Pulmonary artery endothelial cell (primary cell): ENCODE measurements around the gene MAD1L1. TPM values are rescaled to one million over a fixed set of nuclear protein-coding genes. Genes with fewer than 3 reads are reported as not detected.

Source experiments
- DNase-seq: peaks from one replicate; pipeline ENCODE4 v3.0.0-alpha.2; 2011; ENCODE audit warnings: low read depth, low spot score
- total RNA-seq: library from RNA; depleted of rRNA; stranded (reverse); fragments of >200 nt; gene quantifications from 2 replicates; pipeline ENCODE4 v1.2.3, GENCODE V29; 2014

Gene MAD1L1
- total RNA-seq, 1 donor from 2014 or later: 53.2 TPM

DNA sequence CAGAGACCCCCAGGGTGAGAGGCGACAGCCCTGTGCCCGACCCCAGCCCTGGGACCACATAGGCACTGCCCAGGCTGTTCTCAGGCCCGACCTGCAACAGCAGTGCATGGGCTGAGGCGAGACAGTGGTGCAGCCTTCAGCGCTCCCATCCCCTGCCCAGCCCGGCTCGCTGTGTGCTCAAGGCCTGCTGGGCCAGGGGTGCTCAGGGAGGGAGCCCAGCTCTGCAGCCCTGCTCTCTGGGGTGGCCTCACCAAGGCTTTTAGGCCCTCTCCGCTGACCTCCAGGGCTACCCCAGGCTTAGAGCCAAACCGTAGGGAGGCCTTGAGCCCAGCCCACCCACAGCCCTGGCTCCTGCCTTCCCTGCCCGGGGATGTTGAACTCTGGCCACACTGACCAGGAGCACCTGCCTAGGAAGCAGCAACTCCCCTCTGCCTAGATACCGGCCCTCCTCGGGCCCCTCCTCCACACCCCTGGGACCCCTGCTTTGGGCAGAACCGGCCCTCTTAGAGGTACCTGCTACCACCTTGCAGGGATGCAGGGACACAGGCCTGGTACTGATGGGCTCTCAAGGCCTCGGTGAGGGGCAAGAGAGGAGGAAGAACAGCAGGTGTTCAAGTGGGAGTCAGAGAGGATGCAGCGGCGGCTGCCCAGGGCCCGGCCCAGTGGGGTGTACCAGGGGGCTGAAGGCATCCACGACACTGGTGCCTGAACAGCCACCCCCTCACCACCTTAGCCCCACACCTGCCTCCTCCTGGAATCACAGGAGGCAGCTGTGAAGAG is 331.1 kb downstream of the MAD1L1 start:
- DNase-seq: no peak

GRCh38 chr7:1900847-1901246 is 331.9 kb downstream of the MAD1L1 start:
- no peak for DNase-seq

DNA sequence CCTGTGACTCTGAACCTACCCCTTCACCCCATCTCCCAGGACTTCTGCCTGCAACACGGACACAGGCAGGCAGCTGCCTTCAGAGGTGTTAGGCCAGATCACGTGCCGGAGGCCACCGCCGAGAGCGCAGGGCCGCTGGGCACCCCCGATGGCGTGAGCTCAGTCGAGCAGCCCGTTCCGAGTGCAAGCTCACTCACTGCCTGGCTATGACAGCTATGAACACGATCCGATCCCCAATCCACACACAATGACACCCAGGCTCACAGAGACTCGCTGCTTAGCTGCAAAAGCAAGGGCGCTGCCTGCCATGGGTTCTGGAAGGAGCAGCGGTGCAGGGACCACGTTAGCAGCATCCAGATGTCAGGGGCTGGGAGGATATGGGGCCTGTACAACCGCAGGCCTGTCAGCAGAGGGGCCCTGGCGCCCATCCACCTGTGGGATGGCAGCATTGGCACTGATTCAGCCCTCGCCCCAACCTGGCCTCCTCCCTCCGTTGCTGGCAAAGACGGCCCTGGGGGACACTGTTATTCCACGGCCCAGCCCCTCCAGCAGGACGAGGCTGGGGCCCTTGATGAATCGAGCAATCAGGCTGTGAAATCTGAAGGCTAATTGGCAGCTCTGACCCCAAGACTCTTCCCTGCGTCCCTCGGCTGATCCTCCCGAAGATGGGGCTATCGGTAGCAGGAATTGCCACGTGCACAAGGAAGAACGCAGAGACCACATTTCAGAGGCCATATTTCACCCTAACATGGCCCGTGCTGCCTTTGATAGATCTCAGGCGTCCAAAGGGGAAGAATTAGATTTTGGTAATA is 332.6 kb downstream of the MAD1L1 start:
- DNase-seq: no peak

DNA sequence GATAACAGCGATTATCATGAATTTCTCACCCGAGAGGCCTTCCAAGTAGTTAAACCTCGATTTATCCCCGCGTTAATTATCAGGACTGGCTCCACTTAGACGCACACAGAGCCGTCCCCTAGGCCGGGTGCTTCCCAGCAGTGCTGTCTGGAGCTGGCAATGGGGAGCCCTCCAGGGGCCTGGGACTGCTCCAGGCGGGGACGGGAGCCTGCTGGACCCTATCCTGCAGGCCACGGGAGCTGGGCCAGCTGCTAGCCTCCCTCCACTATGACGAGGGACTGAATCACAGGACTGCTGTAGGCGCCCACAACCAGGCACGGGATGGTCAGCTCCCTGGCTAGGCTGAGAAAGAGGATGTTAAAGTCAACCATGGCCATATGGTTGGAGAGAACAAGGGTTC is 333.5 kb downstream of the MAD1L1 start:
- DNase-seq: no peak

DNA sequence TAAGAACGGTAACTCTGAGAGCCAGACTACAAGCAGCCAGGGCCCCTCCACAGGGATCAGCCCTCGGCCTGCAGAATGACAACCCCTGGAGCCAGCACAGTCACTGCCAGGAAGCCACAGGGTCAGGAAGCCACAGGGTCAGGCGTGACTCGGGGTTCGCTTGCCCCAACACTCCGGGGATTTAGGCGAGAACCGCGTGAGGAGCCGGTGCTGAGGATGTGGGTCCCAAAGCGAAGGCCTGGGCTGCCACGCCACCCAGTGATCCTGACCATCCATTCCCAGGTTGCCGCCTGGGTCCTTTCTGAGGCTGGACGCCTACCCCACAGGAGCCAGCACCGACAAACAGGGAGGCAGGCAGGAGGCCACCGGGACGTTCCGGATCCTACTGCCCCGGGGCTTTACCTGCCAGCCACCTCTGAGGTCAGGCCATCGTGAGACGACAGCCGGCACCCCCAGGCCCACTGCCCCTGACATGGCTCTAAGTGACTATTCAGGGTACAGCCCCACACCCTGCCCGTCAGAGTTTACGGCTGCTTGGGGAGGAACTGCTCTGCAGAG is 334.0 kb downstream of the MAD1L1 start:
- DNase-seq: no peak

DNA sequence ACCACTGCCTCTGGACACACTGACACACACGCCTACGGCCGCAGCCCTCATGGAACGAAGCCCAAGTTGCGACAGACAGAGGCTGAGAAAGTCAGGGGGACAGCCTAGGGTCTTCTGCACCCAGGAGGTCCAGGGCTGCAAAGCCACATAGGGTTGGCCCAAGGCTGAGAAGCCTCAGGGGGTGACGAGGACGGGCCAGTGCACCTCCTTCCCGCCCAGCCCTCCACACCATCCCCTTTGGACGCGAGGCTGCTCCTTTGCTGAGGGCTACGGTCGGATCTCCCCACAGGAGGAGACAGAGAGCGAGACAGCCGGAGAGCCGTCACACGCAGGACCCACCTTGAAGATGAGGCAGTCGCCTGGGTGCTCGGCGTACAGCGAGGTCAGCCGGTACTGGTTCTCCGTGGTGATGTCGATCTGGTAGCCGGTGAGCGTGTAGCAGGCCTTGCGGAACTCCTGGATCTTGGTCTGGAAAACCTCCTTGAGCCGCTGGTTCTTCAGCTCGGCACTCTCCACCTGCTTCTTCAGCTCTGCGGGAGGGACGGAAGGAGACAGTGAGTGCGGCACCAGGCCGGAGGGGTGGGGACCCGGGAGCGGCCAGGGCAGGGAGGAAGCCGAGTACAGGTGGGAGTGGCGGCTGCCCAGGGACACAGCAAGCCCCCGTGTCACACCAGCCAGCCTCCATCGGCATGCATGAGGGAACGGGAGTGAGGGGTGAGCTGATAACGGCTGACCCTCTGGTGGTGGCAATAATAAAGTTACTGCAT is 334.7 kb downstream of the MAD1L1 start:
- no peak for DNase-seq

GRCh38 chr7:1897076-1897860 is 335.5 kb downstream of the MAD1L1 start:
- no peak for DNase-seq

- no peak for DNase-seq
Measured at GRCh38 chr7:1895664-1896515, 336.9 kb downstream of the MAD1L1 start.

- DNase-seq: no peak
Measured at GRCh38 chr7:1894906-1895663, 337.7 kb downstream of the MAD1L1 start.

DNA sequence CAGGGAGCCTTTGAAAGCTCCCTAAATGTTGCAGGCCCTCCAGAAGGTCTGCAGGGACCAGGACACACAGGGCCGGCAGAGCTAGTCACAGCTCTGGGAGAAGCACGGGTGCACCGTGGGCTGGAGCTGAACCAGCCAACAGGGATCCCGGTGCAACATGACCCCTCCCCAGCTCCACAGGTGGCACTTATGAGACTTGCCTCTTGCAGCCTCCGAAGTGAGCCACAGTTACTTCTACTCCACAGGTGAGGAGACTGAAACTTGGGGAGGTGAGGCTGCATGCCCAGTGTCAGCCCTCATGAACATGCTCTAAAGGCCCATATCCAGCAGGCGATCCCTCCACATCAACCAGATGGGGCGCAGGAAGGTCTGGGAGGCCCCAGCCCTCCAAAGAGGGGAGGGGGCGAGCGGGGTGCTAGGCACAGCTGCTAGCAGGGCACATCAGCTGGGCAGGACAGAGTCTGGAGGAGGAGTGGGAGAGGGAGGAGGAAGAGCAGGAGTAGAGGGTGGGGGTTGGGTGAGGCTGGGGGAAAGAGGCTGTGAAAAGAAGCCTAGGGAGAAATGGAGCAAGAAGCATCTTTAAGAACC is 338.3 kb downstream of the MAD1L1 start:
- no peak for DNase-seq

GRCh38 chr7:1893451-1893850 is 339.3 kb downstream of the MAD1L1 start:
- no peak for DNase-seq

GRCh38 chr7:1893036-1893435 is 339.7 kb downstream of the MAD1L1 start:
- DNase-seq: no peak

GRCh38 chr7:1892011-1892965 is 340.5 kb downstream of the MAD1L1 start:
- no peak for DNase-seq

DNA sequence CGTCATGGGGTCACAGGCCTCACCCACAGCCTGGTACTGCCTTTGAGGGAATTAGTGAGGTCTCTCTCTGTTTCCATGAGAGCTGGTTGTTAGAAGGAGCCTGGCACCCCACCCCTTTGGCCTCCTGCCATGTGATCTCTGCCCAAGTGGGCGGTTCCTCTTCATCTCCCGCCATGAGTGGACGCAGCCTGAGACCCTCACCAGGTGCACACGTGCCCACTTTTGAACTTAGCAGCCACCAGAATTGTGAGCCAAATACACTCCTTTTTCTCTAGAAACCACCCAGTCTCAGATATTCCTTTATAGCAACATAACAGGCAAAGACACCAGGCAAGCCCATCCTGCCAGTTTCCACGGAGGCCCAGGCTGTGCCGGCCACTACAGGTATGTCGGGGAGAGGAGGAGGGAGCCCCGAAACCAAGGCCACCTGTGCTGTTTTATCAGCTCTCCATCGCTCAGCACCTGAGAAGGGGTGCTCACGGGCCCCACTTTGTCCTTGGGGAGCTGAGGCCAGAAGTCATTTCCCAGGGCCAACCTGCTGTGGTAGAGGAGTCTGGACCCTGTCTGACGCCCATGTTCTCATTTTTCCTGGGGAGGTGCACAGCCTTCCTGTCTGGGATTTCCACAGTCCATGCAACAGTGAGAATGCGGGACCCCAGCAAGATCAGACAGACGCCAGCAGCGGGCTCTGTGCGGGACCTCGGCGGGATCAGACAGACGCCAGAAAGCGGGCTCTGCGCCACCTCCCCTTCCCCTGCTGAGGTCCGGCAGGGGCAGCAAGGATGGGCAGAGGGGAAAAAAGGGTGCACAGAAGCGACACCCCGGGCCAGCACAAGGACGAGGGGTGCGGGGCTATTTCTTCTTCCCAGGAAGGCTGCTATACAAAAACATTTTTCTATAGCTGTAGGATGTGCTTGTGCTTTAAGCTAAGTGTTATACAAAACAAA is 342.2 kb downstream of the MAD1L1 start:
- no peak for DNase-seq

GRCh38 chr7:1889556-1890181 is 343.1 kb downstream of the MAD1L1 start:
- no peak for DNase-seq

GRCh38 chr7:1889091-1889490 is 343.7 kb downstream of the MAD1L1 start:
- no peak for DNase-seq
